Right lobe of liver (tissue), 4 donors: ENCODE results near the gene TTC29.
"Not testable (repeated sequence)": the region's sequence is repeated elsewhere in the genome, so short reads cannot be mapped to it uniquely, and the experiment has no call there.

ENCODE experiments used
- CTCF ChIP-seq, 4 donors: fragments of 200-600 bp in 3 of 4; fragments of 450-650 bp in 1 of 4; IDR thresholded peaks; one replicate each; pipeline versions ENCODE4 v1.5.1 to v1.8.0; 2016 to 2022; ENCODE audit warnings: antibody characterized with exemption in 4 of 4, mild to moderate bottlenecking in 2 of 4
- POLR2A ChIP-seq: fragments of 450-650 bp; IDR thresholded peaks from one replicate; pipeline ENCODE4 v1.6.1; 2017; ENCODE audit warnings: antibody characterized with exemption, mild to moderate bottlenecking
- donor health status: DM: no; HTN: no; CAD: no.
- donor health status: DM: no; HTN: no; CAD: no.
- donor health status: DM: no; HTN: yes; CAD: no.

GRCh38 chr4:146822980-146823379 lies 122.7 kb downstream of the TTC29 start:
- not testable (repeated sequence) for TF ChIP-seq CTCF (IDR thresholded peaks at IDR 0.05); POLR2A
